Fibroblast of pulmonary artery (primary cell): ENCODE data around the gene SERPINA9.
"Not testable (repeated sequence)": the region's sequence is repeated elsewhere in the genome, so short reads cannot be mapped to it uniquely, and the experiment has no call there.

Experiments used
- DNase-seq: peaks from one replicate; pipeline ENCODE4 v3.0.0-alpha.2; 2010; ENCODE audit warnings: low read depth
- H3K4me3 ChIP-seq: replicated peaks from 2 replicates; pipeline ENCODE4 v1.5.1; 2011; ENCODE audit warnings: low read depth, mild to moderate bottlenecking, control low read depth, low read length, moderate library complexity
- CTCF ChIP-seq: IDR thresholded peaks from 2 replicates; pipeline ENCODE4 v1.5.1; 2011; ENCODE audit warnings: mild to moderate bottlenecking, control low read depth, low read length, inconsistent platforms; ENCODE audit errors: missing control alignments

SERPINA9 gene

GRCh38 chr14:94489336-94489735, 13.3 kb upstream of the SERPINA9 start:
- TF ChIP-seq CTCF, result no peak
- DNase-seq, result no peak

GRCh38 chr14:94486883-94487282, 10.9 kb upstream of the SERPINA9 start:
- no peak for DNase-seq
- TF ChIP-seq CTCF, result no peak
- H3K4me3 ChIP-seq, result no peak overlapping the region

More at GRCh38 chr14:94489336-94489735, 13.3 kb upstream of the SERPINA9 start:
- H3K4me3 ChIP-seq, result no peak overlapping the region

- H3K4me3 ChIP-seq, result peak overlapping the region; percentile 24
- DNase-seq, result peak; percentile 58
- peak; percentile 99 for TF ChIP-seq CTCF
Measured at GRCh38 chr14:94485944-94486841, 10.2 kb upstream of the SERPINA9 start.

- TF ChIP-seq CTCF, result no peak
- no peak overlapping the region for H3K4me3 ChIP-seq
- DNase-seq, result no peak
Measured at GRCh38 chr14:94484481-94484880, 8.5 kb upstream of the SERPINA9 start.

GRCh38 chr14:94483729-94484275, 7.8 kb upstream of the SERPINA9 start:
- H3K4me3 ChIP-seq, result no peak overlapping the region
- peak; percentile 20 for DNase-seq
- TF ChIP-seq CTCF, result no peak

- TF ChIP-seq CTCF, result no peak
- DNase-seq, result no peak
- H3K4me3 ChIP-seq, result no peak overlapping the region
Measured at GRCh38 chr14:94483071-94483451, 7.1 kb upstream of the SERPINA9 start.

GRCh38 chr14:94482132-94483070, 6.4 kb upstream of the SERPINA9 start:
- not testable (repeated sequence) for H3K4me3 ChIP-seq, DNase-seq
